A172 (cell line): ENCODE measurements around the gene PDZD4. TPM values are rescaled to one million over a fixed set of nuclear protein-coding genes. Genes with fewer than 3 reads are reported as not detected.
A peak's percentile ranks its signal among the peaks of the same experiment; 100 is the strongest.

Source experiments
- DNase-seq: peaks from one replicate; pipeline ENCODE4 v3.0.0-alpha.2; 2015; ENCODE audit warnings: low spot score
- total RNA-seq: library from RNA; depleted of rRNA; stranded (reverse); fragments of >200 nt; shearing (Covaris generic); gene quantifications from 2 replicates; pipeline ENCODE4 v1.2.3, GENCODE V29; 2014

The PDZD4 gene
- total RNA-seq, 1 experiment from 2014 or later: 8.2 TPM

- no peak for DNase-seq
Observed at GRCh38 chrX:153786669-153787068, 43.7 kb downstream of the PDZD4 start.

GRCh38 chrX:153784325-153784967 lies 45.9 kb downstream of the PDZD4 start:
- DNase-seq: no peak

DNA sequence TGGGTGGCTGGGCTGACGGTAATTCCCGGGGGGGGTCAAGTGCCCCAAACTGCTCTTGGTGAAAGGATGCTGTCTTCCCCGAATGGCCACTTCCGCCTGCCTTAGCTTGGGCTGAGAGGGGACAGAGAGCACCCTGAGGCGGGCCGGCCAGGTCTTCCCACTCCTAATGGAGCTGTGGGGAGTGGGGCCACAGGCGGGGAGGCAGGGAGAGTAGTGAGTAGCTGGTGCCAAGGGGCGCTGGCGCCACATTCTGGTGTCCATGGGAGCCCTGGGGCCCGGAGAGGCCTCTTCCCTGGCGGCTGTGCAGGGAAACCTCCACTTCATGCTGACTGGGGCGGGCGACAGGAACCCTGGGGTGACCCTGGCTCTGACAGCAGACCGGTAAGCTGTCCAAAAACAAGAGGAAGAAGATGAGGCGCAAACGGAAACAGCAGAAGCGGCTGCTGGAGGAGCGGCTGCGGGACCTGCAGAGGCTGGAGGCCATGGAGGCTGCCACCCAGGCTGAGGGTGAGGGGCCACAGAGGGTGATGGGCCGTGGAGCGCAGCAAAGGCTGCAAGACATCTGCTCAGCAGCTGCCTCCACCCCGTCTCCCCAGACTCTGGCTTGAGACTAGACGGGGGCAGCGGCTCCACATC lies 46.8 kb downstream of the PDZD4 start:
- DNase-seq: no peak

DNA sequence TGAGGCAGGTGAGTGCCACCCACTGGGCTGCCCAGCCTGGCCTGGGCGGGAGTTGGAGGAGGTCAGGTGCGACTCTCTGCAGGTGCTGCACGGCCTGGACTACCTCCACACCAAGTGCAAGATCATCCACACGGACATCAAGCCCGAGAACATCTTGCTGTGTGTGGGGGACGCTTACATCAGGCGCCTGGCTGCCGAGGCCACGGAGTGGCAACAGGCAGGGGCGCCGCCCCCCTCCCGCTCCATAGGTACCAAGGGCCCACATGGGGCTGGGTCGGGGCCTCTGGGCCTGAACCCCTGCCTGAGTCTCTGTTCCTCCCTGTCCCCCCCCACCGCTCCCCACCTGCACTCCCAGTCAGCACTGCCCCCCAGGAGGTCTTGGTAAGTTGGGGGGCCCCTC lies 47.5 kb downstream of the PDZD4 start:
- no peak for DNase-seq

GRCh38 chrX:153782313-153782712 lies 48.0 kb downstream of the PDZD4 start:
- DNase-seq: no peak

GRCh38 chrX:153781428-153782047 lies 48.8 kb downstream of the PDZD4 start:
- DNase-seq: no peak

GRCh38 chrX:153780678-153781427 lies 49.5 kb downstream of the PDZD4 start, which contains the start of gene SRPK3:
Gene SRPK3 (plus strand): TSS chrX:153781041. CDS start chrX:153781087, 46 bp downstream.
- peak; percentile 41 for DNase-seq

GRCh38 chrX:153779891-153780677 lies 50.3 kb downstream of the PDZD4 start:
- DNase-seq: no peak

DNA sequence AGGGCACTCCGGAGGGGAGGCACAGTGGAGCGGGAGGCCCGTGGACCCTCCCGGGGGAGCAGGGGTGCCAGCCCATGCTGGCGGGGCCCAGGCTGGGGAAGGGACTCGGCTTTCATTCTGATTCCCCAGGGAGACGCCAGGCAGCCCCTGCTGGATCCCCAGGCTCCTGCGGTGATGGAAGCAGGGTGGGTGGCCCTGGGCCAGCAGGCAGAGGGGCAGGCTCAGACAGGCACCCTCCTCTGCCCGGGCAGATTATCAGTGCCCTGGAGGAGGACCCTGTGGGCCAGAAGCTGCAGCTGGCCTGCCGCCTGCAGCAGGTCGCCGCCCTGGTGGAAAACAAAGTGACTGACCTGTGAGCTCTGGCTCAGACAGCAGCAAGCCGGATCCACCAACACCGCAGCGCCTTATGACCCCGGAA lies 51.7 kb downstream of the PDZD4 start:
- no peak for DNase-seq

DNA sequence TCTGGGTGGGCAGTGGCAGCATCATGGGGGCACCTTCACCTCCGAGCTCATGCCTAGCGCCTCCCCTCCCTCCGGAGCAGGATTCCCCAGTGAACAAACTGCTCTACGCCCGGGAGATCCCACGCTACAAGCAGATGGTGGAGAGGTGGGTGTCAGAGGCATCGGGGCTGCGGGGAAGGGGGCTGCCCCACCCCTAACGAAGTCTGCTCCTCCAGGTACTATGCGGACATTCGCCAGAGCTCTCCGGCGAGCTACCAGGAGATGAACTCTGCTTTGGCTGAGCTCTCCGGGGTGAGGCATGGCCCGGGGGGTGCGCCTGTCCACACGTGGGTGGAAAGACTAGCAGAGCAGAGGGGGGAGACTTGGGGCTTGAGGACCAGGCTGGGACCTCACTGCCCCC lies 52.2 kb downstream of the PDZD4 start:
- DNase-seq: no peak

- no peak for DNase-seq
Observed at GRCh38 chrX:153777261-153778090, 52.9 kb downstream of the PDZD4 start.

- DNase-seq: no peak
Observed at GRCh38 chrX:153776611-153777045, 53.7 kb downstream of the PDZD4 start.

- DNase-seq: no peak
Observed at GRCh38 chrX:153776120-153776599, 54.2 kb downstream of the PDZD4 start.

DNA sequence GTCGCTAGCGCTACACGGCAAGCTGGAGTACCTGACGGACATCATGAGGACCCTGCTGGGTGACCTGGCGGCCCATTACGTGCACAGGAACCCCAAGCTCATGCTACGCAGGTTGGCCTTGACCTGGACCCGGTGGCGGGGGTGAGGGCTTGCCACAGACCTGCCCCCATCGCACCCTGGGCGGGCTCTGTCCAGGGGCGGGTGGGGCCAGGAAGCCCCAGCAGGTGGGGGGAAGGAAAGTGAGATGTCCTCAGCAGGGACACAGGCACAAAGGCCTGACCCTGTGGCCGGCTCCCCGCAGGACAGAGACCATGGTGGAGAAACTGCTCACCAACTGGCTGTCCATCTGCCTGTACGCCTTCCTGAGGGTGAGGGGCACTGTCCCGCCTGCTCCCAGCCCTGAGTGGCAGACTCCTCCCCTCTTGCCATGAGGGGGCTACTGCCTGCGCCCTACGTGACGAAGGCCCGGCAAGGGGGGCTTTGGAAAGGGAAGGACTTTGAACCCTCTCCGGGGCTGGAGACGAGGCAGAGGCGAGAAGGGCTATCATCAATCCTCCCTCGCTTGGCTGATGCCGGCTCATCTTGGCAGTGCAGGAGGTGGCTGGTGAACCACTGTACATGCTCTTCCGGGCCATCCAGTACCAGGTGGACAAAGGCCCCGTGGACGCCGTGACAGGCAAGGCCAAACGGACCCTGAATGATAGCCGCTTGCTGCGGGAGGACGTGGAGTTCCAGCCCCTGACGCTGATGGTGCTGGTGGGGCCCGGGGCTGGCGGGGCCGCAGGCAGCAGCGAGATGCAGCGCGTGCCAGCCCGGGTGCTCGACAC lies 54.8 kb downstream of the PDZD4 start:
- no peak for DNase-seq

GRCh38 chrX:153774576-153775292 lies 55.6 kb downstream of the PDZD4 start:
- no peak for DNase-seq

DNA sequence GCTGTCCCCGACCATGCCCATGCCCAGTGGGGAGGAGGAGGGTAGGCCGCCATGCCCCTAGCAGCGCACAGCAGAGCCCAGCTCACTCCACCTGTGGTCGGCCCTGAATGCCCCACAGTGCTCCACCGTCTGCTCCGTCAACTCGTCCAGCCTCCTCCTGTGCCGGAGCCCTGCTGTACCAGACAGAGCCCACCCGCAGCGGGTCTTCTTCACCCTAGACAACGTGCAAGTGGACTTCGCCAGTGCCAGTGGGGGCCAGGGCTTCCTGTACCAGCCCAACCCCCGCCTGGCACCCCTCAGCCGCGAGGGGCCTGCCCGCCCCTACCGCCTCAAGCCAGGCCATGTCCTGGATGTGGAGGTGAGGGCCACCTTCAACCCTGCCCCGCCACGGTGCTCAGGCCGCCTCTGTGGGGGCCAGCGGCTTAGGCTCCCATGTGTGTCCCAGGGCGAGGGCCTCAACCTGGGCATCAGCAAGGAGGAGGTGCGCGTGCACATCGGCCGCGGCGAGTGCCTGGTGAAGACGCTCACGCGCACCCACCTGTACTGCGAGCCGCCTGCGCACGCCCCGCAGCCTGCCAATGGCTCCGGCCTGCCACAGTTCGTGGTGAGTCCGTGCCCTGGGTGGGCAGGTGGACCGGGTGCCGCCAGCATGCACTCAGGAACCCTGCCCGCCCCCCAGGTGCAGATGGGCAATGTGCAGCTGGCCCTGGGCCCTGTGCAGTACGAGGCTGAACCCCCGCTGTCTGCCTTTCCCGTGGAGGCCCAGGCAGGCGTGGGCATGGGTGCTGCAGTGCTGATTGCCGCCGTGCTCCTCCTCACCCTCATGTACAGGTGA lies 56.4 kb downstream of the PDZD4 start:
- no peak for DNase-seq

GRCh38 chrX:153773218-153773611 lies 57.1 kb downstream of the PDZD4 start:
- DNase-seq: no peak
